NCI-H1417 treated with DMSO at 0.1 percent for 48 hours (cell line): ENCODE data around the gene OTOF.

Experiments
- DNase-seq: peaks from one replicate; lab custom pipeline; 2025; lab: John Stamatoyannopoulos, UW

OTOF gene

GRCh38 chr2:26407526-26407925 lies 70.4 kb downstream of the OTOF start:
- no peak for DNase-seq
